ENCODE measurements around the gene ANKRD6. TPM values are rescaled to one million over a fixed set of nuclear protein-coding genes. Genes with fewer than 3 reads are reported as not detected.
A peak's percentile ranks its signal among the peaks of the same experiment; 100 is the strongest.

Gene ANKRD6
- total RNA-seq, 4 donors from 2014 or later, result 9.8 to 19.0 (median 12.2) TPM

DNA sequence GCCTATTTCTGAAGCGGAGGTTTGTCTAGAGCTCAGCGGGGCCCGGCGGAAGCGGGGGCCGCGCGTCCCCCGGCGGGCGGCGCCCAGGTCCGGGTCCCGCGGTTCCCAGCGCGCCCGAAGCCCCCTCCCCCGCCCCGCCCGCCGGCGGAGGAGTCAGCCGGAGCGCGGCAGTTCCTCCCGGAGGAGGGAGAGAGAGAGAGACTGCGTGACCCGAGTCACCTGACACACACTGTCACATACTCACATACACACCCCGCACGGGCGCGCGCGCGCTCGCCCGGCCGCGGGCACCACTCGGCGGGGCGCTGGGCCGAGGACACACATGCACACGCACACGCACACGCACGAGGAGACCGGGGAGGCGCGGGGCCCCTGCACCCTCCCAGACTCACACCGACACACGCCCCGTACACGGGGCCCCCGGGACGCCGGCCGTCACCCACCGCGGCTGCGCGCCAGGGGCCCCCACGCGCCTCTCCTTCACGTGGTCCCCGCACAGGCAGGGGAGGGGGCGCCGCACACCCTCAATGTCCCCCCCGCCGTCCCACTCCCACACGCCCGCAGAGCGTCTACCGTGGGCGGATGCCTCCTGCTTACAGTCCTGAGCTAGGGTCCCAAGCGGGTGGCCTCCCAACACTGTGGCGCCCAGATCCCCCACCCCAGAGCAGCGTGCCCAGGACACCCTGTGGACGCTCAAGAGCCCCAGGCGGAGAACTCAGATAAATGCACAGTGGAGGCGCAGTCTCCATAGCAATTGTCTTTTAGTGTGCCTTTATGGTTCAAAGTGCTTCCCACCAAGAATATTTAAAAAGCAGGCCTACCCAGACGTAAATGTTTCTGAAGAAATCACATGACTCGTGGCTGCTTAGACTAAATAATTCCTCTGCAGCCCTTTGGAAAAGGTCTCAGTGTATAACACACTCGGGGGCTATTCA lies 20.6 kb upstream of the ANKRD6 start, which contains the start of gene RRAGD:
Gene RRAGD, minus strand, starts transcription at position 203 of the 935 bp plus-strand sequence. CDS start 280 bp downstream, outside the sequence.
- WGBS, 2 donors (ENCODE audit: low coverage in 1 of 2), result 0 to 5% methylated on average over 3 to 17 of the region's 85 CpGs
- Histone ChIP-seq H3K27ac (peak within 1 kb of the TSS in 3 of 4 donors; percentile 81 to 89 (median 87)), H3K4me3 (peak within 1 kb of the TSS; percentile 71 to 93), H3K27me3 (no peaks in the 10 kb centered on the region), H3K4me1 (peaks cover 0 to 31% (median 0%) of the 10 kb centered on the region in 3 donors), H3K9me3 (no peaks in the 10 kb centered on the region), H3K36me3 (no peaks in the 10 kb centered on the region)
- TF ChIP-seq POLR2AphosphoS5 (IDR thresholded peaks at IDR 0.05) (no peak), POLR2A (IDR thresholded peaks at IDR 0.05) (peak in 1 of 2 donors; percentile 30)
- peak; percentile 88 for ATAC-seq

DNA sequence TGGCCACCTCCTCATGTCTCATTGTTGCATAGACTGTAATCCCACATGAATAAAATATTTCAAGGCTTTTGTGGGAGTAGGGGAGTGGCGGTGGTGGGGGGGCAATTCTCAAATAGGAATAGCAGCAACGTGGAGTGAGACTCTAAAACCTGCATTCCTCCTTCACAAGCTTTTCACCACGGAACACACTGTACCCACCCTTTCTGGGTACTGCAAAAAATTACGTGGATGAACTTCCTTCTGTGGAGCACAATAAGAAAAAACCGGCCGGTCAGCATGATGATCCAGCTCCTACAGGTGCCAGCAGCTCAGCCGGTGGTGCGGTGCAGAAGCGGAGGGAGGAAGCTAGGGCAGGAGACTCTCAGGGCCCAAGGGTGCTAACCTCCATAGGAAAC lies 19.9 kb upstream of the ANKRD6 start:
- H3K27me3 ChIP-seq, result no peaks in the 10 kb centered on the region
- no peaks in the 10 kb centered on the region for H3K9me3 ChIP-seq
- TF ChIP-seq POLR2A (IDR thresholded peaks at IDR 0.05), result no peak
- TF ChIP-seq EP300 (IDR thresholded peaks at IDR 0.05), result no peak
- TF ChIP-seq, protein P1, sequence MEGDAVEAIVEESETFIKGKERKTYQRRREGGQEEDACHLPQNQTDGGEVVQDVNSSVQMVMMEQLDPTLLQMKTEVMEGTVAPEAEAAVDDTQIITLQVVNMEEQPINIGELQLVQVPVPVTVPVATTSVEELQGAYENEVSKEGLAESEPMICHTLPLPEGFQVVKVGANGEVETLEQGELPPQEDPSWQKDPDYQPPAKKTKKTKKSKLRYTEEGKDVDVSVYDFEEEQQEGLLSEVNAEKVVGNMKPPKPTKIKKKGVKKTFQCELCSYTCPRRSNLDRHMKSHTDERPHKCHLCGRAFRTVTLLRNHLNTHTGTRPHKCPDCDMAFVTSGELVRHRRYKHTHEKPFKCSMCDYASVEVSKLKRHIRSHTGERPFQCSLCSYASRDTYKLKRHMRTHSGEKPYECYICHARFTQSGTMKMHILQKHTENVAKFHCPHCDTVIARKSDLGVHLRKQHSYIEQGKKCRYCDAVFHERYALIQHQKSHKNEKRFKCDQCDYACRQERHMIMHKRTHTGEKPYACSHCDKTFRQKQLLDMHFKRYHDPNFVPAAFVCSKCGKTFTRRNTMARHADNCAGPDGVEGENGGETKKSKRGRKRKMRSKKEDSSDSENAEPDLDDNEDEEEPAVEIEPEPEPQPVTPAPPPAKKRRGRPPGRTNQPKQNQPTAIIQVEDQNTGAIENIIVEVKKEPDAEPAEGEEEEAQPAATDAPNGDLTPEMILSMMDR (IDR thresholded peaks at IDR 0.05), result no peak
- TF ChIP-seq POLR2AphosphoS5 (IDR thresholded peaks at IDR 0.05), result no peak
- peak overlapping the region; percentile 71 to 93 for H3K4me3 ChIP-seq
- WGBS, 2 donors (ENCODE audit: low coverage in 1 of 2), result 0 to 19% methylated on average over 2 to 6 of the region's 9 CpGs
- peak; percentile 6 for ATAC-seq
- H3K36me3 ChIP-seq, result no peaks in the 10 kb centered on the region
- peaks cover 0 to 31% (median 0%) of the 10 kb centered on the region in 3 donors for H3K4me1 ChIP-seq
- peak overlapping the region in 3 of 4 donors; percentile 81 to 89 (median 87) for H3K27ac ChIP-seq

DNA sequence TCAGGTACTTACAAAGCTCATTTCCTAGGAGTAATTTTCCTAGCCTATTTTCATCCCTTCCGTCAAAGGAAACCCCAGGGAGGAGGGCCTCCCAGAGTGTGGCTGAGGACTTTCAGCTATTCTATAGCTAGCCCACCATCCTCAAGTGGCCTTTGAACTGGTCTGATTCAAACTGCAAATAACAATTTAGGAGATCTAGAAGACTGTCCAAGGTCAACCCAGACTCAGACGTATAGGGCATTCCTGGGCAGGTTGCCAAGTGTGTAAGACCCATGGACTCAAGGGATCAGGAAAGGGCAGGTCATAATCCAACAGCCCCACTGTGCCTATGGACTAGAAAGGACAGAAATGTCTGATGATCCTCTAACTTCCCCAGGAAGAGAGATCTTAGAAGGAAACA lies 18.7 kb upstream of the ANKRD6 start:
- H3K36me3 ChIP-seq, result no peaks in the 10 kb centered on the region
- peaks cover 3% of the 10 kb centered on the region for H3K27me3 ChIP-seq
- no peaks in the 10 kb centered on the region for H3K9me3 ChIP-seq
- TF ChIP-seq EP300 (IDR thresholded peaks at IDR 0.05) (no peak), POLR2AphosphoS5 (IDR thresholded peaks at IDR 0.05) (no peak)
- H3K27ac ChIP-seq, result no peak overlapping the region
- peaks cover 0 to 31% (median 0%) of the 10 kb centered on the region in 3 donors for H3K4me1 ChIP-seq
- WGBS, 2 donors (ENCODE audit: low coverage in 1 of 2), result 0 to 33% methylated on average over 2 of the region's 2 CpGs
- H3K4me3 ChIP-seq, result no peak overlapping the region
- ATAC-seq, result no peak

DNA sequence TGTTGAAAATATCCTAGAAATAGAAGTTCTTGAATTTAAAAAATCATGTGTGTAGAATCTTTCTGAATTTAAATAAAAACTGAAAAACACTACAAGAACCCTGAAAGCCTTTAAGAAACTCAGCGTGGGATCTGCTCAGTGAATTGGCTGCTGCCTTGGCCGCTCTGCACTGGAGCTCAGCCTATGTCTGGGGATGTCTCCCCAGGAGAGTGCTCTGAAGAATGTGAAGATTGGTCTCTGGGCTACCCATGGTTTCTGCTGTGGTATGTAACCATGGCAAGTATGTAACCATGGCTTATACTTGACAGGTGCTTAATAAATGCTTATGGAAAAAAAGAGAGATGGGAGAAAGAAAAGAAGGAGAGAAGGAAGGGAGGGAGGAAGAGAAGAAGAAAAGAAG lies 17.8 kb upstream of the ANKRD6 start:
- no peaks in the 10 kb centered on the region for H3K36me3 ChIP-seq
- WGBS, 2 donors (ENCODE audit: low coverage in 1 of 2), result 87 to 90% methylated on average over 2 of the region's 2 CpGs
- peaks cover 5% of the 10 kb centered on the region for H3K27me3 ChIP-seq
- no peaks in the 10 kb centered on the region for H3K9me3 ChIP-seq
- H3K27ac ChIP-seq, result no peak overlapping the region
- H3K4me3 ChIP-seq, result no peak overlapping the region
- TF ChIP-seq EP300 (IDR thresholded peaks at IDR 0.05) (no peak), POLR2A (IDR thresholded peaks at IDR 0.05) (no peak), POLR2AphosphoS5 (IDR thresholded peaks at IDR 0.05) (no peak)
- TF ChIP-seq, protein P1 (IDR thresholded peaks at IDR 0.05), result no peak
- H3K4me1 ChIP-seq, result peaks cover 0 to 26% (median 0%) of the 10 kb centered on the region in 3 donors
- no peak for ATAC-seq

DNA sequence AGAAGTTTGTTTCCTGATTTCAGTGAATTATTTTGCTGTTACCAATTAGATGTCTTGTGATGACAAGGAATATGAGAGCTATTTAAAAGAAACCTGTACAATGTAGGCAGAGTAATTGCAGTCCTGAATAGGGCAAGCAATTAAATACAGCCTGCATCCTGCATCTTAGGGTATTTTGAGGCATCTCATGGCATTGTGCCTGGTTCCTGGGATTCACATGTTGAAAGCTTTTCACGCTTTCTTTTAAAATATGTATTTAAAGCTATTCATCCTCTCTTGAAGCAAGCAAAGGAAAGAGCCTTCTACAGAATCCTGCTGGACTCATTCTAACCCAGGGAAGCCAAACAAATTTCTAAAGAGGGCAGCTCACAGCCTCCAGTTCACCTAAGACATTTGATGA lies 16.2 kb upstream of the ANKRD6 start:
- Histone ChIP-seq H3K27ac (no peak overlapping the region), H3K9me3 (no peaks in the 10 kb centered on the region), H3K27me3 (peaks cover 5% of the 10 kb centered on the region), H3K4me3 (no peak overlapping the region), H3K4me1 (peaks cover 0 to 12% (median 0%) of the 10 kb centered on the region in 3 donors), H3K36me3 (no peaks in the 10 kb centered on the region)
- TF ChIP-seq, protein P1 (IDR thresholded peaks at IDR 0.05), result no peak
- TF ChIP-seq POLR2A (IDR thresholded peaks at IDR 0.05) (no peak), POLR2AphosphoS5 (IDR thresholded peaks at IDR 0.05) (no peak), EP300 (IDR thresholded peaks at IDR 0.05) (no peak)
- 73 to 76% methylated on average over 1 of the region's 1 CpG for WGBS, 2 donors (ENCODE audit: low coverage in 1 of 2)
- no peak for ATAC-seq
